Peyer's patch (tissue), 4 donors: ENCODE data around the gene EVL.

Source experiments
- CTCF ChIP-seq, 6 experiments: fragments of 450-650 bp in 4 of 6; fragments of 200-600 bp in 2 of 6; sonication (generic) in 1 of 6; IDR thresholded peaks; one replicate each; pipeline ENCODE4 v1.5.1; 2017 to 2019; ENCODE audit warnings: antibody characterized with exemption in 6 of 6, mild to moderate bottlenecking in 3 of 6, moderate library complexity in 1 of 6
- POLR2A ChIP-seq, 2 donors: fragments of 450-650 bp; IDR thresholded peaks; one replicate each; pipeline ENCODE4 v1.5.1; 2017; ENCODE audit warnings: antibody characterized with exemption in 2 of 2, mild to moderate bottlenecking in 2 of 2, moderate library complexity in 2 of 2

GRCh38 chr14:100049220-100049619 lies 16.0 kb upstream of the EVL start:
- TF ChIP-seq CTCF (IDR thresholded peaks at IDR 0.05) (no peak), POLR2A (IDR thresholded peaks at IDR 0.05) (no peak)
